Prostate gland (tissue), 2 donors: ENCODE results near the gene BHLHE40.

Source experiments
- POLR2A ChIP-seq: fragments of 450-650 bp; IDR thresholded peaks from one replicate; pipeline ENCODE4 v1.6.1; 2016; ENCODE audit warnings: antibody characterized with exemption, mild to moderate bottlenecking
- TF ChIP-seq, protein P1 (sequence below), 4 experiments: fragments of 200-600 bp in 2 of 4; fragments of 450-650 bp in 2 of 4; sonication (generic) in 2 of 4; IDR thresholded peaks; 1 replicate in 3 of 4; 2 replicates in 1 of 4; pipeline ENCODE4 v1.5.1; 2016 to 2019; ENCODE audit warnings: antibody characterized with exemption in 4 of 4, mild to moderate bottlenecking in 2 of 4, moderate library complexity in 2 of 4

DNA sequence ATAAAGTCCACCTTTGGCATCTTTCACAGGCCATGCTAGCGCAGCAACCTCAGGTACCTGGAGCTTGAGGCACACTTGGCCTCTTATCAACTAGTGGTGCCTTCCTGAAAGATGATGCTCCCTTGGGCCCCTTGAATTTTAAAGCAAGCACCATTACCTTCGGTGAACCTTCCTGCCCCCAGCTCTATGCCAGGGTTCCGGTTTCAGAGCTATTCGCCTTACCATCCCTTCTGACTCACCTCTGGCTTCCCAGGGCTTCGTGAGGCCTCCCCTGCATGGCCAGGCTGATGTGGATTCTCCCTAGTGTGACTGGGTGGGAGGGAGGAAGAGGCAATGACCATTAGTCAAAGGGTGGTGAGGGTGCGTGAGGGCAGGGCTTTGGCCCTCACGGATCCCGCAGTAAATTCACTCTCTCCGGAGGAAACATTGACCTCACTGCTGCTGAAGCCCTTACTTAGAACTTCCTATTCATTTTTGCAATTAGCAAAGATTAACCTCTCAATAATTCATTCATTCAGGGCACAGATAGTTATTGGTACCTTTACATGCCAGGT lies 16.3 kb downstream of the BHLHE40 start:
- TF ChIP-seq, protein P1, sequence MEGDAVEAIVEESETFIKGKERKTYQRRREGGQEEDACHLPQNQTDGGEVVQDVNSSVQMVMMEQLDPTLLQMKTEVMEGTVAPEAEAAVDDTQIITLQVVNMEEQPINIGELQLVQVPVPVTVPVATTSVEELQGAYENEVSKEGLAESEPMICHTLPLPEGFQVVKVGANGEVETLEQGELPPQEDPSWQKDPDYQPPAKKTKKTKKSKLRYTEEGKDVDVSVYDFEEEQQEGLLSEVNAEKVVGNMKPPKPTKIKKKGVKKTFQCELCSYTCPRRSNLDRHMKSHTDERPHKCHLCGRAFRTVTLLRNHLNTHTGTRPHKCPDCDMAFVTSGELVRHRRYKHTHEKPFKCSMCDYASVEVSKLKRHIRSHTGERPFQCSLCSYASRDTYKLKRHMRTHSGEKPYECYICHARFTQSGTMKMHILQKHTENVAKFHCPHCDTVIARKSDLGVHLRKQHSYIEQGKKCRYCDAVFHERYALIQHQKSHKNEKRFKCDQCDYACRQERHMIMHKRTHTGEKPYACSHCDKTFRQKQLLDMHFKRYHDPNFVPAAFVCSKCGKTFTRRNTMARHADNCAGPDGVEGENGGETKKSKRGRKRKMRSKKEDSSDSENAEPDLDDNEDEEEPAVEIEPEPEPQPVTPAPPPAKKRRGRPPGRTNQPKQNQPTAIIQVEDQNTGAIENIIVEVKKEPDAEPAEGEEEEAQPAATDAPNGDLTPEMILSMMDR (IDR thresholded peaks at IDR 0.05), result no peak
- no peak for TF ChIP-seq POLR2A
